PC-9 (cell line): ENCODE data around the gene GORAB.

ENCODE experiments used
- EZH2 ChIP-seq: fragments of 200-600 bp; sonication (generic); IDR thresholded peaks from 2 replicates; pipeline ENCODE4 v1.8.0; 2017; ENCODE audit warnings: antibody characterized with exemption, low read depth
- TF ChIP-seq, protein P1 (sequence below): fragments of 200-600 bp; sonication (generic); conservative IDR thresholded peaks from 2 replicates; pipeline ENCODE4 v1.6.1; 2017; ENCODE audit warnings: mixed run types, antibody characterized with exemption, mild to moderate bottlenecking, moderate library complexity

DNA sequence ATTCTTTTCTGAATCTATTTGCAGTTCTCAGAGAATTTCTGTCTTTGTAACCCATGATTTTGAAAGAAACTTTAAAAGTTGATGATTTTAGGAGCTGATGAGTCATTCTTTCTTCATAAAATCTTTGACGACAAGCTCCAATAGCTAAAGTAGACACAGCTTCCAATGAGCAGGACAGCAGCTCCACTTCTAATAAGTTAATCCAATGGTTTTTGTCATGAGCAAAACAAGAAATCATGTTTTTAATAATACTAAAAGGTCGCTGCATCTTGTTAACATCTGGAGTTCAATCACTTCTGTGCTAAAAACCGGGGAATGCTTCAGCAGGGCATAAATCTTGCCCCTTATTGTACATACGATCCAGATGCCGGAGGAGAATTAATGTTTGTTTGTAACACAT is 48.9 kb upstream of the GORAB start:
- TF ChIP-seq EZH2, result no peak
- TF ChIP-seq, protein P1, sequence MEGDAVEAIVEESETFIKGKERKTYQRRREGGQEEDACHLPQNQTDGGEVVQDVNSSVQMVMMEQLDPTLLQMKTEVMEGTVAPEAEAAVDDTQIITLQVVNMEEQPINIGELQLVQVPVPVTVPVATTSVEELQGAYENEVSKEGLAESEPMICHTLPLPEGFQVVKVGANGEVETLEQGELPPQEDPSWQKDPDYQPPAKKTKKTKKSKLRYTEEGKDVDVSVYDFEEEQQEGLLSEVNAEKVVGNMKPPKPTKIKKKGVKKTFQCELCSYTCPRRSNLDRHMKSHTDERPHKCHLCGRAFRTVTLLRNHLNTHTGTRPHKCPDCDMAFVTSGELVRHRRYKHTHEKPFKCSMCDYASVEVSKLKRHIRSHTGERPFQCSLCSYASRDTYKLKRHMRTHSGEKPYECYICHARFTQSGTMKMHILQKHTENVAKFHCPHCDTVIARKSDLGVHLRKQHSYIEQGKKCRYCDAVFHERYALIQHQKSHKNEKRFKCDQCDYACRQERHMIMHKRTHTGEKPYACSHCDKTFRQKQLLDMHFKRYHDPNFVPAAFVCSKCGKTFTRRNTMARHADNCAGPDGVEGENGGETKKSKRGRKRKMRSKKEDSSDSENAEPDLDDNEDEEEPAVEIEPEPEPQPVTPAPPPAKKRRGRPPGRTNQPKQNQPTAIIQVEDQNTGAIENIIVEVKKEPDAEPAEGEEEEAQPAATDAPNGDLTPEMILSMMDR, result no peak
